HuH-7 (cell line): Measurements from ENCODE around the gene CNTN4.
"Not testable (repeated sequence)": the region's sequence is repeated elsewhere in the genome, so short reads cannot be mapped to it uniquely, and the experiment has no call there.

Source experiments
- DNase-seq: peaks from one replicate; pipeline ENCODE4 v3.0.0; 2011; ENCODE audit warnings: low spot score

CNTN4 gene

GRCh38 chr3:2517500-2518172 is 419.0 kb downstream of the CNTN4 start:
- no peak for DNase-seq

GRCh38 chr3:2523281-2523836 is 424.7 kb downstream of the CNTN4 start:
- no peak for DNase-seq

- DNase-seq, result no peak
These were observed 427.3 kb downstream of the CNTN4 start for GRCh38 chr3:2525968-2526367.

GRCh38 chr3:2526926-2527325 is 428.3 kb downstream of the CNTN4 start:
- no peak for DNase-seq

- not testable (repeated sequence) for DNase-seq
These were observed 428.7 kb downstream of the CNTN4 start for GRCh38 chr3:2527328-2527727.

- DNase-seq, result not testable (repeated sequence)
These were observed 436.1 kb downstream of the CNTN4 start for GRCh38 chr3:2534767-2535166.

GRCh38 chr3:2535206-2535605 is 436.5 kb downstream of the CNTN4 start:
- no peak for DNase-seq

GRCh38 chr3:2536575-2536974 is 437.9 kb downstream of the CNTN4 start:
- DNase-seq, result no peak

GRCh38 chr3:2540115-2540514 is 441.4 kb downstream of the CNTN4 start:
- no peak for DNase-seq

GRCh38 chr3:2543247-2543646 is 444.6 kb downstream of the CNTN4 start:
- DNase-seq, result no peak

GRCh38 chr3:2544212-2544611 is 445.5 kb downstream of the CNTN4 start:
- DNase-seq, result no peak

- DNase-seq, result no peak
These were observed 446.1 kb downstream of the CNTN4 start for GRCh38 chr3:2544718-2545117.

- no peak for DNase-seq
These were observed 448.4 kb downstream of the CNTN4 start for GRCh38 chr3:2547049-2547448.

GRCh38 chr3:2554656-2555055 is 456.0 kb downstream of the CNTN4 start:
- DNase-seq, result no peak

- no peak for DNase-seq
These were observed 460.1 kb downstream of the CNTN4 start for GRCh38 chr3:2558796-2559195.

- DNase-seq, result no peak
These were observed 468.8 kb downstream of the CNTN4 start for GRCh38 chr3:2567451-2567850.

GRCh38 chr3:2568156-2568555 is 469.5 kb downstream of the CNTN4 start:
- no peak for DNase-seq

GRCh38 chr3:2568929-2569328 is 470.3 kb downstream of the CNTN4 start:
- DNase-seq, result no peak

GRCh38 chr3:2577571-2577970 is 478.9 kb downstream of the CNTN4 start:
- no peak for DNase-seq

GRCh38 chr3:2578560-2578959 is 479.9 kb downstream of the CNTN4 start:
- DNase-seq, result no peak

GRCh38 chr3:2579206-2579605 is 480.5 kb downstream of the CNTN4 start:
- no peak for DNase-seq

GRCh38 chr3:2583046-2583445 is 484.4 kb downstream of the CNTN4 start:
- no peak for DNase-seq

GRCh38 chr3:2589336-2589969 is 490.8 kb downstream of the CNTN4 start:
- DNase-seq, result no peak

GRCh38 chr3:2595486-2595885 is 496.8 kb downstream of the CNTN4 start:
- no peak for DNase-seq
